T-helper 2 cell (primary cell): ENCODE results near the gene PSMB2.

Source experiments
- DNase-seq, 5 experiments: peaks; one replicate each; pipeline versions ENCODE4 v3.0.0 to v3.0.0-alpha.2; 2012 to 2022

The PSMB2 gene

DNA sequence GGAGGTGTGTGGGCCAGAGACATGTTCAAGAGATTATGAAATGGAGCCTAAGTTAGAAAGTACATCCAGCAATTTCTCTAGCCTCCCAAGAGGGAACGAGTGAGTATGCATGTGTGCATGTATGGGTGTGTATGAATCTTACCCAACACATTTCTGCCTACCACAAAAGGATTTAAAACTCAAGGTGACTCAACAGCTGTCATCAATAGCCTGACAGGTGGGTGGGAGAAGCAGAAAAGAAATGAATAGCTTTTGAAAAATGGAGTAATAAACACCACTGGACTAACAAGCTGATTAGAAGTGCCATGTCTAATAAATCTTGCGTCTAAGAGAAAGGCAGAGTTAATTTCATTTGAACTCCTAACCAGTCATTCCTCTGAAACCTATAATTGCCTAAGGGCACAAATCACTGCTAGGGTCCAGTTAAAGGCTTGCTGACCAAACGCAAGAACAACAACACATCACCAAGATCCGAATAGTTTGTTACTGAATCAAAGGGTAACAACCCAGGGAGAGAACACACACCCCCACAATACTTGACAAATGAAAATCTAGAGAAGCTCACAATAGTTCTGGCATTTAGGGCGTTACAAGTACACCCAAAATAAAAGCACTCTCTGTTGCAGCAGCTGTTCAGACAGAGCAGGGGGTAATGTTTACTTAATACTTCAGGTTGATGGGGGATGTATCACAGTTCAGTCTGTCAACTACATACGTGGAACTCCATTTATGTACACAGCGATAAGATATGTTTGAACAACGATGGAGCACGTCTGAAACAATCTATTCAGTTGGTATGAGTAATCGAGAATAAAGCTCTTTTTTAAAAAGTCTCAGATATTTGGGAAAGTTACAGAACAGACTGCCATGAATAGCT, 85.5 kb downstream of the PSMB2 start:
- no peak for DNase-seq

DNA sequence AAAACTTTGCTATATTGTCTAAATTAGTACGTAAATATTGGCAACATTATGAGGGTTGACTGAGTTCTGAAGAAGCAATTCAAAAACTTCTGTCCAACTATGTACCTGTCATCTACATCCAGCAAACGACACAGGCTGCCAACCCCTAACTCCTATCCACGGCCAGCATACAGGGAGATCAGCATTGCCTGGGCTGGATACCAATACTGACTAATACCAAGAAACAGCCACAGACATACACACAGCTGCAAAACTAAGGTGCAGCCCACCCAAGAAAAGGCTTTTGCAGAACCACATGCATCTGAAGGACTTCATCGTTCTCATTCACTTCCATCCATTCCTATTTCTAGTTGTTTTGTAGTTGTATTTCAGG, 86.1 kb downstream of the PSMB2 start:
- DNase-seq: peak in 1 of 5 experiments; percentile 37

DNA sequence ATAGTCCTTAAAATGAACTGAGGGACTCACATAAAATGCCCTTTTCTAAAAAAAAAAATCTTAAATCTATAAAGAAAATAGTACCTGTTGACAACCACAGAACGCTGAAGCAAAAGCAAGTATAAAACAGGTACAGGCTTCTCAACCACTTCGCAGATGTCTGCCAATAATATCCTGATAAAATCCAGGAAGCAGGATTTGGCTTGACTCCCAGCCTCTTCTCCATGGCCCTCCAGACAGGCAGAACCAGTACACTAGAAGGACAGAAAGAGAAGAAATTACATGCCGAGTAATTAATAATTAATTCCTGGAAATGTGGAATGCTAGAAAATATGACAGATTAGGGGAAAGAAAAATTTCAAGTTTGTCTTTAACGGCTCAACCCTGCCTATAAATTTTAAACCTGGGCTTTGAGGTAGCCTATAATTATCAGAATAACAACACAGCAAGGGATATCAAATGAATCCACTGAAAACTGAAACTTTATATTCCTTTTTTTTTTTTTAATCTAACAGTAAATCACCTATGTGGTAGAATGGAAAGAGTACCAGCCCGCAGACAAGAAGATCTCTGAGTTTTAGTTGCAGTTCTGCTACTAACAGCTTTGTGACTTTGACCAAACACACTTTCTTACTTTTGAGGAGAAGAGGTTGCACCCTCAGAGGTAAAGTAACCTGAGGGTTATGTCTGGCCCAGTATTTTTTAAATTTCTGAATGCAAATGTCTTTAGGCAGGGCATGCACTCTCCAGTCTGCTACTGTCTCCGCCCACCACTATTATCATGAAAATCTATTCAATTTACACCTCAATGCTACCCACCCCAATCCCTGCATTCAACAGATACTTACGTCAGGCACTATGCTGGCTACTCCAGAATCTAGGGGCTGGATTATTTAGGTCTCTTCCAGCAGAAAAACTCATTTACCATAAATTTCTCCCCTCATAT, 86.8 kb downstream of the PSMB2 start:
- no peak for DNase-seq

DNA sequence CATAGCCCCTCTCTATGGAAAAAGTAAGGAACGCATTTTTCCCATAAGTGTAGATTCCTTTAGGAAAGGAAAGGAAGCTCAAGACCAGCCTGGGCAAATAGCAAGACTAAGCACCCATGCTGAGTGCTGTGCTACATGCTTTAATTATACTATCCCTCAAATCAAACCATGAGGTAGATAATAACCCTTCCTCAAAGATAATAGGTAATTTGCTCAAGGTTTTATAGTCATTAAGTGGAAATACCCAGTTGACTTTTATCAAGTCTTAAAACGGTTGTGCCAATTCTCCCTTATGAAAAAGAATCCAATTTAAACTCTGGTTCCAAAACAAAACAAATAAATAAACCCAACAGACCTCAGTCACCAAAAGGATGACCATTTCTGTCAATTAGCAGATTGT, 87.5 kb downstream of the PSMB2 start:
- DNase-seq: no peak
